Muscle layer of duodenum (tissue), 2 donors: ENCODE measurements around the gene RHOB.
"Not testable (repeated sequence)": the region's sequence is repeated elsewhere in the genome, so short reads cannot be mapped to it uniquely, and the experiment has no call there.

ENCODE experiments used
- H3K27ac ChIP-seq: one replicate; pipeline ENCODE4 v1.7.0; 2013; ENCODE audit warnings: mild to moderate bottlenecking, low read length
- H3K27me3 ChIP-seq: one replicate; pipeline ENCODE4 v1.7.0; 2013; ENCODE audit warnings: low read depth, mild to moderate bottlenecking, control low read depth, low read length
- H3K36me3 ChIP-seq, 2 donors: one replicate each; pipeline ENCODE4 v1.7.0; 2013; ENCODE audit warnings: low read length in 2 of 2, control low read depth in 1 of 2, mild to moderate bottlenecking in 1 of 2; ENCODE audit not compliant: insufficient read depth in 2 of 2, control insufficient read depth in 1 of 2
- H3K4me1 ChIP-seq, 2 donors: one replicate each; pipeline ENCODE4 v1.7.0; 2013; ENCODE audit warnings: low read length in 2 of 2, mild to moderate bottlenecking in 2 of 2, control low read depth in 1 of 2, moderate library complexity in 1 of 2; ENCODE audit not compliant: insufficient read depth in 2 of 2, control insufficient read depth in 1 of 2
- H3K4me3 ChIP-seq, 2 donors: one replicate each; pipeline ENCODE4 v1.7.0; 2013; ENCODE audit warnings: low read length in 2 of 2, low read depth in 1 of 2, mild to moderate bottlenecking in 1 of 2
- H3K9me3 ChIP-seq, 2 donors: one replicate each; pipeline ENCODE4 v1.7.0; 2013; ENCODE audit warnings: low read length in 2 of 2, control low read depth in 1 of 2, mild to moderate bottlenecking in 1 of 2; ENCODE audit not compliant: control insufficient read depth in 1 of 2
- donor health status: healthy.

The RHOB gene

DNA sequence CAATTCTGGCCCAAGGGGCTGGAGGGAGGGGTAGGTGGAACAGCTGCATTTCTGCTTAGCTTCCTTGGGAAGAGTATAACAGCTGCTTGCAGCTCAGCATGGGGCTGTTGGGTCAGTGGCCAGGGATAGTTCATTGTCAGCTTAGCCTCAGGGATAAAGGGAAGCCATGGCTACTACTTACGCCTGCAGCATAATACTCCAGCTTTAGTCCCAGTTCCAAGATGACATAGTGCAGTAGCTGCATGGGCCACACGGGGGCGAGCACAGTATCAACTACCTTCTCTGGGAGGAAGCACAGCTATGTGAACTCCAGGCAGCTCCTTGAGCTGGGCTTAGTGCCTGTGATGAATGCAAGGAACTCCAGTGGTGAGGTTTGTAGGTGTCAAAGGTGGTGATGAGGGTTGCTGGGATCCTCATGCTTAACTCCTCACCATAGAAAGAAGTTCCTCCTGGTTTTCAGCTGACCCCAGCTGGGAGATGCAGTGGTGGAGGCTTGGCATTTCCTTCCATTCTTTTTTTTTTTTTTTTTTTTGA, 35.4 kb upstream of the RHOB start:
- no peak overlapping the region for H3K27ac ChIP-seq
- H3K36me3 ChIP-seq = no peaks in the 10 kb centered on the region
- peaks cover 5 to 21% of the 10 kb centered on the region in 2 donors for H3K9me3 ChIP-seq
- no peak overlapping the region for H3K4me3 ChIP-seq
- H3K27me3 ChIP-seq = no peaks in the 10 kb centered on the region
- no peaks in the 10 kb centered on the region for H3K4me1 ChIP-seq

DNA sequence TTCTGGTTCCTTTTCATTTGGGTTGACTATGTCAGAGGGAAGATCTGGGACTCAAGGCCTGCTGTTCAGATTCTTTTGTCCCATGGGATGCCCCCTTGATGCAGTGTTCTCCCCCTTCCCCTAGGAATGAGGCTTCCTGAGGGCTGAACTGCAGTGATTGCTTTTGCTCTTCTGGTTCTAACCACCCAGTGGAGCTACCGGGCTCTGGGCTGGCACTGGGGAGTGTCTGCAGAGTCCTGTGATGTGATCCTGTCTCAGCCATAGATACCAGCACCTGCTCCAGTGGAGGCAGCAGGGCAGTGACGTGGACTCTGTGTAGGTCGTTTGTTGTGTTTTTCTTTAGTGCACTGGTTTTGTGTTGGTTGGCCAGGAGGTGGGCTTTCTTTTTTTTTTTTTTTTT, 32.1 kb upstream of the RHOB start:
- Histone ChIP-seq H3K27ac (no peak overlapping the region), H3K4me1 (peaks cover 3 to 14% of the 10 kb centered on the region in 2 donors), H3K36me3 (no peaks in the 10 kb centered on the region), H3K9me3 (peaks cover 0 to 7% of the 10 kb centered on the region in 2 donors), H3K27me3 (no peaks in the 10 kb centered on the region), H3K4me3 (no peak overlapping the region)

DNA sequence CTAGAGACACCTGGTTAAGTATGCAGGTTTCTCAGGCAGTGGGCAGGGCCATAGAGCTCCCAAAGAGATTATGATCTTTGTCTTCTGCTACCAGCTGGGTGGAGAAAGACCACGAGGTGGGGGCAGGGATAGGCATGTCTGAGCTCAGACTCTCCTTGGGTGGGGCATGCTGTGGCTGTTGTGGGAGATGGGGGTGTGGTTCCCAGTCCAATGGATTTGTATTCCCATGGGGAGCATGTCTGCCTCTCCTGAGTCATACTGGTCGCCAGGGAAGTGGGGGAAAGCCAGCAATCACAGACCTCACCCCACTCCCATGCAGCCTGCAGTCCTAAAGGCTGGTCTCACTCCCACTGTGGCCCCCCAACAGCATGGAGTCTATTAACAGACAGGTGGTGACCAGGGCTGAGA, 31.4 kb upstream of the RHOB start:
- H3K27ac ChIP-seq = no peak overlapping the region
- H3K4me1 ChIP-seq = peaks cover 3 to 18% of the 10 kb centered on the region in 2 donors
- H3K9me3 ChIP-seq = peaks cover 0 to under 1% of the 10 kb centered on the region in 2 donors
- H3K36me3 ChIP-seq = no peaks in the 10 kb centered on the region
- no peaks in the 10 kb centered on the region for H3K27me3 ChIP-seq
- H3K4me3 ChIP-seq = no peak overlapping the region

DNA sequence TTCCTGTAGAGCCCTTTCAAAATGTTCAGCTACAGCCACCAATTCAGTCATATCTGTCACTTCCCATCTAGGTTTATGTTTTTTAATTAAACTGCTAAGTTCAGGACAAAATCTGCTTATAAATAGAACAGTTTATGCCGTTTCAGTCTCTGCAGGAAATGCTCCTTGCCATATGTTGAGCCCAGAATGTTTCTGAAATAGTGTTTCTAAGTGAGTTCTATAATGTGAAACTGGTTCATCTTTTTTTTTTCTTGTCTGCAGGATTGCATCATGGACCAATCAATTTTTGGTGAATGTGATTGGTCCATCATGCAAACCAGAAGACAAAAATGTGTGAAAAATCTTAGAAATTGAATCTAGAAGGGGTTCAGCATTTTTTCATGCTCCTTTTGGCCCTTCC, 30.2 kb upstream of the RHOB start:
- Histone ChIP-seq H3K4me1 (peaks cover 3 to 23% of the 10 kb centered on the region in 2 donors), H3K27ac (no peak overlapping the region), H3K27me3 (no peaks in the 10 kb centered on the region), H3K4me3 (no peak overlapping the region), H3K9me3 (no peaks in the 10 kb centered on the region), H3K36me3 (no peaks in the 10 kb centered on the region)

DNA sequence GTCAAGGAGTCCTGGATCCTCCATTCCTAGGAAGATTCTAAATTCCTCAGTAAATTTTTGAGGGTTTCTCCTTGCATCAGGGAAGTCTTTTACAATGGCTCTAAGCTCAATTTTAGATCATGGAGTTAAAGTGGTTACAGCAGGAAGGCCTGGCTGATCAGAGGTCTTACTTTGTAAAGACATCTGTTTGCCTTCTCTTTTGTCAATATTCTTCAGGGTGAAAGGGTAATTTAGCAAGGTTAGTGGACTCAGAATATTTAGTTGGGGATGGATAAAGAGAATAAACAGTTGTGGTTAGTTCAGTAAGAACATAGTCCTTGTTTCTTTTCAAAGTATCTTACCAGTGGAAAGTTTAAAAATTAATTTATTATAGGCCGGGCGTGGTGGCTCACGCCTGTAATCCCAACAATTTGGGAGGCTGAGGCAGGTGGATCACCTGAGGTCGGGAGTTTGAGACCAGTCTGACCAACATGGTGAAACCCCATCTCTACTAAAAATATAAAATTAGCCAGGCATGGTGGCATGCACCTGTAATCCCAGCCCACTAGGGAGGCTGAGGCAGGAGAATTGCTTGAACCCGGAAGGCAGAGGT, 29.5 kb upstream of the RHOB start:
- H3K36me3 ChIP-seq, H3K9me3 ChIP-seq, H3K4me3 ChIP-seq, H3K27me3 ChIP-seq, H3K27ac ChIP-seq: not testable (repeated sequence)
- H3K4me1 ChIP-seq = peaks cover 3 to 29% of the 10 kb centered on the region in 2 donors

DNA sequence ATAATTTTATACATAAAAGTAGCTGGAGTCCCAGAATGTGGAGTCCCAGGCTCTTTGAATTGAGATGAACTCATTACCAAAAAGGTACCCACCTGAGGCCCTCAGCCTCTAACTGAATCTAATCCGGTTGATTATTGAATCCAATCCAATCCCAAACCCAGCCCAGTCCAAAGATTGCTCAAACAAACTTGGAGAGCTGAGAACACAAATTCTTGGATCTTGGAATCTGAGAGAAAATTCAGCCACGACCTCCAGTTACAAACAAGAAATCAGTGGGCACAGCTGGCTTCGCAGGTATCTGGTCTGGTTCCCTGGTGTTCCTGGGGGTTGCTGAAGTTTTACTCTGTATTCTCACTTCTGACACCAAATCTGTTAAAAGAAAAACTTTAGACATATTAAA, 28.4 kb upstream of the RHOB start:
- H3K27ac ChIP-seq = no peak overlapping the region
- peaks cover 9 to 37% of the 10 kb centered on the region in 2 donors for H3K4me1 ChIP-seq
- no peaks in the 10 kb centered on the region for H3K27me3 ChIP-seq
- no peak overlapping the region for H3K4me3 ChIP-seq
- H3K9me3 ChIP-seq = no peaks in the 10 kb centered on the region
- H3K36me3 ChIP-seq = no peaks in the 10 kb centered on the region

DNA sequence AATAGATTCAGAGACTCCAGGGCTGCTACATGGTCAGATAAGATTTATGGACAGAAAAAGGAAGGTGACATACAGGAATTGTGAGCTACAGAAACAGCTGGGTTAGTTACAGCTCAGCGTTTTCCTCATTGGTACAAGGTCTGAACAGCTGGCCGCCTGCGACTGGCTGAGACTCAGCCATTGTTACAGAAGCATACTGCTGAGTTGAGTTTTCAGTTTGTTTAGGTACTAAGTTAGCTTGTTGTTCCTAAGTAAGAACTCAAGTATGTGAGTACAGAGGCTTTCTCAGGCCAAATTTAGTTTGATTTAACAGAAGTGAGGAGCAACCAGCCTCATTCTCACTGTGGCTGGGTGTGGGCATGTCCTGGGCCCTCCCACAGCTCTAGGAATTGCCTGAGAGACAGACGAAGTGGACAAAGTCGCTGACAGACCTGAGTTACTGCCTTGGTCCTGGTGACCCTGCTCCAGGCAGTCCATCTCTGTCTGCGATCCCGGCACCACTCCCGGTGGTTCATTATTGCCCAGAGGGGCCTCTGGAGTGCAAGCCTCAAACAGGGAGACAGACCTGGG, 27.8 kb upstream of the RHOB start:
- Histone ChIP-seq H3K4me1 (peaks cover 9 to 37% of the 10 kb centered on the region in 2 donors), H3K27ac (no peak overlapping the region), H3K27me3 (no peaks in the 10 kb centered on the region), H3K4me3 (peak overlapping the region in 1 of 2 donors; percentile 14), H3K9me3 (no peaks in the 10 kb centered on the region), H3K36me3 (no peaks in the 10 kb centered on the region)

DNA sequence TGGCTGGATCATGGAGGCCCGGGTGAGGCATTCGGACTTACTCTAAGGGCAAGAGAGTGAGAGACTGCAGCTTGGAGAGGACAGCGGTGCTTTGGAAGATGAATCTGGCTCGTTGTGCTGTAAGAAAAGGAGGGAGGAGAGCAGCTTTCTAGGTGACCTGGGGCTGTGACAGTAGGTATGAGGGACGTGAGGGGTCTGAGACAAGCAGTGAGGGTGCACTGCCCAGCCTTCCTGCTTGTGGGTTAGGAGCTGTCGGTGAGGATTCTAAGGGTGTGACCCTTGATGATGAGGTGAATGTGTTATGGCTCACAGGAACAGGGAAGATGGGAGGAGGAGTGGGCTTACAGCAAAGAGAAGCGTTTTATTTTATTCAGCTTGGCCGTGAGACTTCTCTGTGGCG, 27.1 kb upstream of the RHOB start:
- peaks cover 12 to 38% of the 10 kb centered on the region in 2 donors for H3K4me1 ChIP-seq
- H3K36me3 ChIP-seq = no peaks in the 10 kb centered on the region
- no peaks in the 10 kb centered on the region for H3K27me3 ChIP-seq
- H3K4me3 ChIP-seq = no peak overlapping the region
- no peak overlapping the region for H3K27ac ChIP-seq
- no peaks in the 10 kb centered on the region for H3K9me3 ChIP-seq

DNA sequence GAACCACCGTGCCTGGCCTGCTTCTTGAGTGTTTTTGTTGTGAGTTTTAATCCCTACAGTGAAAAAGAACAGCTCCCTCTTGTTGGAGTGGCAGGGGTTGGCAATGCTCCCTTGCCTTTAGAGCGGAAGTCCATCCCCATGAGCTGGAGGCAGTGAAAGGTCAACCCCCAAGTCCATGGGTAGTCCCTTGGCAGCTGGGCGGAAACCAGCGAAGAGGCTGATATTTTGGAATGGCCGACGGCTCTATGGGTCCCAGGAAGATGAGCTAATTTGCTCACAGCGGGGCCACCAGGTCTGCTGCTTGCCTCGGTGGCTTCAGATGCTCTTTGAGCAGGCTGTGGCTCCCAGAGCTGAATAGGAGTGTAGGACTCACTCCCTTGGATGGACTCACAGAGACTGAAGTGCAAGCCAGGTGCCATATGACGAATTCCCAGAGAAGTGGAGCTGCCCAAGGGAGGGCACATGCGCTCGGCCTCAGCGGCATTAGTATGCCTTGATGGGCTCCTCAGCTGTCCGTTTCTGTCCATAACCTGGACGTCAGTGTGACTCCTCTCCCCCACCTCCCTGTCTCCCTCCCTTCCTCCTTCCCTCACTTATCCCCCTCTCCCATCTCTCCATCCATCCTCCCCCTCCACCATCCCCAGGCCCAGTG, 25.4 kb upstream of the RHOB start:
- Histone ChIP-seq H3K27me3 (no peaks in the 10 kb centered on the region), H3K4me3 (no peak overlapping the region), H3K27ac (peak overlapping the region; percentile 67), H3K4me1 (peaks cover 15 to 42% of the 10 kb centered on the region in 2 donors), H3K36me3 (no peaks in the 10 kb centered on the region), H3K9me3 (no peaks in the 10 kb centered on the region)

DNA sequence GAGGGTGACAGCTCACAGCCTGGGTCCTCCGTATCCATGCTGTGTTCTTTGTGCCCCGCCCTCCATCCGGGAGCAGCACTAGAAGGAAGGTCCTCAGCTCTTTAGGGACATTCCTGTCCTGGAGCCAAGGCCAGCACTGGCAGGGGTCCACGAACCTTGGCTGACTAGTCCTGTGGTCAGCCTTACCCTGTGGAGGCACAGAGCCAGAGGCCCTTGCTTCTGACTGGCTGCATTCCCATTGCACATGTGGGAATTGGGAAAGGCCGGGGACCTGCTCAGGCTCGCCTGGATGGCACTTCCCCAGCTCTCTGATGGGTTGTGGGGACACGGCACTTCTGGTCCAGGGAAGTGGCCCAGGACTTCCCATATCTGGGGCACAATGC, 24.9 kb upstream of the RHOB start:
- Histone ChIP-seq H3K27ac (peak overlapping the region; percentile 67), H3K36me3 (no peaks in the 10 kb centered on the region), H3K9me3 (no peaks in the 10 kb centered on the region), H3K4me3 (no peak overlapping the region), H3K4me1 (peaks cover 15 to 42% of the 10 kb centered on the region in 2 donors), H3K27me3 (no peaks in the 10 kb centered on the region)

DNA sequence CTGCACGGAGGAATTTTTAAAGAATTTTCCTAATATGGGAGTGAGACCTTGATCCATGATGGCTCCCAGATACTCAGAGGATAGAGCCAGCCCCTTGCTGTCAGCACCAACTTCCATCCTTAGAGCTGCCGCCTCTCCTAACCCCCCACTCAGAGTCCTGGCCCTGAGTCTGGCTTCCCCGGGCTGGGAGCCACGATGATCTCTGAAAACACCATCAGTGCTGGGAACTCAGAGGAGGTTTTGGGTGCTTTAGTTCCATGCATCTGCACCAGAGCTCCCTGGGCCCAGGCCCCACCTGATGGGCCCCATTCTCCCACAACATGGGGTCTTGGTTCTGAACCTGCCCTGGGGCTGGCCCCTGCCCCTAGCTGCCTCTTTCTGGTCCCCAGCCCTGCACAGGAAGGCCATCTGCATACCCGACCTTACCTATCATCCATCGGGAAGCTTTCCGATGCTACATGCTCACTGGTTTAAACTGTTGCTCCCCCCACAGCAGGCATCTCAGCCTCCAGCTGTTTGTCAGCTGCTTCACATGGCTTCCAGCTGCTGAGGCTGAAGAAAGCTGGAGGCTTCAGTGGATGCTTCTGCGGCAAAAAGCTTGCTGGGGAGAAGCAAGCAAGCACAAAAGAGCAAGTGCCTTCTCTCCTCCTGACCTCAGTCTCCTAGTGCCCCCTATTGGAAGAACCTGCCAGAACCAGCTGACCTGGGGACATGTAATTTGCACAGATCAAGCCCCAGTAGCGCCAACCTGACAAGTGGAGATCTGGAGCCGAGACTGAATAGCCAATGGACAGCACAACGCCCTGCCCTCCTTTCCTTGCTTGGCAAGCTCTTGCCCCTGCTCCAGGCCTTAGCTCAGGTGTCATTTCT, 24.2 kb upstream of the RHOB start:
- Histone ChIP-seq H3K36me3 (no peaks in the 10 kb centered on the region), H3K4me3 (no peak overlapping the region), H3K4me1 (peaks cover 15 to 42% of the 10 kb centered on the region in 2 donors), H3K27ac (peak overlapping the region; percentile 67), H3K9me3 (no peaks in the 10 kb centered on the region), H3K27me3 (no peaks in the 10 kb centered on the region)
